ENCODE data around the gene GPR158. TPM values are rescaled to one million over a fixed set of nuclear protein-coding genes. Genes with fewer than 3 reads are reported as not detected.

Gene GPR158
- total and polyA plus RNA-seq, 5 donors from 2014 or later: not detected

- Mint-ChIP-seq H3K4me1 (no peaks in the 10 kb centered on the region), H3K27me3 (no peaks in the 10 kb centered on the region), H3K36me3 (no peaks in the 10 kb centered on the region), H3K9me3 (peaks cover 0 to 14% (median 2%) of the 10 kb centered on the region in 7 donors), H3K4me3 (no peak overlapping the region), H3K27ac (no peak overlapping the region)
- no peaks in the 10 kb centered on the region for H3K4me1 ChIP-seq (ENCODE audit: control insufficient read depth, insufficient read depth, low read length, poor library complexity, severe bottlenecking)
- DNase-seq (no peak), ATAC-seq (ENCODE audit: low read depth in 2 of 2) (no peak)
- H3K27me3 ChIP-seq (ENCODE audit: control insufficient read depth, insufficient read depth, low read length): no peaks in the 10 kb centered on the region
- H3K36me3 ChIP-seq (ENCODE audit: control insufficient read depth, insufficient read depth, low read length): no peaks in the 10 kb centered on the region
- no peaks in the 10 kb centered on the region for H3K9me3 ChIP-seq (ENCODE audit: control insufficient read depth in 2 of 2, low read length in 2 of 2)
- no peak overlapping the region for H3K27ac ChIP-seq (ENCODE audit: insufficient read depth, low read length, poor library complexity, severe bottlenecking)
- H3K4me3 ChIP-seq (ENCODE audit: low read depth, low read length): no peak overlapping the region
These were observed 332.1 kb downstream of the GPR158 start for GRCh38 chr10:25506821-25507335.

DNA sequence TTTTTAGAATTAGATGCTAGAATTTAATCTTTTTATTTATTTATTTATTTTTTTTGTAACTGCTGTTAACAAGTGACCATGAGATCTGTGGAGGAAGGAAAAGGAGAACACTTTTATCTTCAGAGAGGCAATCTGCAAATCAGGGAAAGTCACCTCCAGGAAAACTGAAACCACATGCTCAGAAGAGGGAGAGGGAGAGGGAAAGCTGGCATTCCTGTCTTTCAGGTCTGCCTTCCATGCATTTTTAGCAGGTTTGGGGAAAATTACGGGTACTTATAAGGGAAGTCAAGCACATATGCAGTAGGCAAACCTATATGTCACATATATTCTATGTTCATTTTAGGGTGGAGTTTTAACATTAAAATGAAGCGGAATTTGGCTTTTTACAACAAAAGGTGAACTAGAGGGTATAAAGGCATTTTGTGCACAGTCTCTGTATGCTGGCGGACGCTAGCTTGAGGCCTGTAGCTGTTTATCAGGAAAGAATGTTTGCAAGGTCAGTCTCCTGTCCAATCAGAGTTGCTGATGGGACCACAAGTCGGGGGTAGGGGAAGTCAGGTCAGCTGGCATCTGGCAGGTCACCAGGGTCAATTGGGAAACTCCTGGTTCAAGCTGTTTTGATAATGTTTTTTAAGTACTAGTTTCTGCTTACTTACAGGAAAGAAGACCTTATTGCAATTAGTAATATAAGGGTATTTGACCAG is 333.5 kb downstream of the GPR158 start:
- Histone ChIP-seq H3K27ac (ENCODE audit: insufficient read depth, low read length, poor library complexity, severe bottlenecking) (no peak overlapping the region), H3K36me3 (ENCODE audit: control insufficient read depth, insufficient read depth, low read length) (no peaks in the 10 kb centered on the region), H3K4me1 (ENCODE audit: control insufficient read depth, insufficient read depth, low read length, poor library complexity, severe bottlenecking) (no peaks in the 10 kb centered on the region), H3K27me3 (ENCODE audit: control insufficient read depth, insufficient read depth, low read length) (no peaks in the 10 kb centered on the region), H3K4me3 (ENCODE audit: low read depth, low read length) (no peak overlapping the region), H3K9me3 (ENCODE audit: control insufficient read depth in 2 of 2, low read length in 2 of 2) (peaks cover 0 to 2% of the 10 kb centered on the region in 2 experiments)
- peaks cover 0 to 14% (median 2%) of the 10 kb centered on the region in 7 donors for H3K9me3 Mint-ChIP-seq
- no peaks in the 10 kb centered on the region for H3K36me3 Mint-ChIP-seq
- H3K27ac Mint-ChIP-seq: no peak overlapping the region
- no peaks in the 10 kb centered on the region for H3K27me3 Mint-ChIP-seq
- ATAC-seq (ENCODE audit: low read depth in 2 of 2) (no peak), DNase-seq (no peak)
- H3K4me1 Mint-ChIP-seq: no peaks in the 10 kb centered on the region
- H3K4me3 Mint-ChIP-seq: no peak overlapping the region

- H3K4me3 Mint-ChIP-seq: no peak overlapping the region
- H3K4me1 ChIP-seq (ENCODE audit: control insufficient read depth, insufficient read depth, low read length, poor library complexity, severe bottlenecking): no peaks in the 10 kb centered on the region
- H3K27me3 ChIP-seq (ENCODE audit: control insufficient read depth, insufficient read depth, low read length): no peaks in the 10 kb centered on the region
- H3K4me1 Mint-ChIP-seq: no peaks in the 10 kb centered on the region
- H3K36me3 Mint-ChIP-seq: no peaks in the 10 kb centered on the region
- peaks cover 0 to 14% (median 2%) of the 10 kb centered on the region in 7 donors for H3K9me3 Mint-ChIP-seq
- ATAC-seq (ENCODE audit: low read depth in 2 of 2) (no peak), DNase-seq (no peak)
- no peaks in the 10 kb centered on the region for H3K36me3 ChIP-seq (ENCODE audit: control insufficient read depth, insufficient read depth, low read length)
- H3K4me3 ChIP-seq (ENCODE audit: low read depth, low read length): no peak overlapping the region
- H3K9me3 ChIP-seq (ENCODE audit: control insufficient read depth in 2 of 2, low read length in 2 of 2): peaks cover 0 to 2% of the 10 kb centered on the region in 2 experiments
- no peak overlapping the region for H3K27ac Mint-ChIP-seq
- H3K27ac ChIP-seq (ENCODE audit: insufficient read depth, low read length, poor library complexity, severe bottlenecking): no peak overlapping the region
- no peaks in the 10 kb centered on the region for H3K27me3 Mint-ChIP-seq
These were observed 334.4 kb downstream of the GPR158 start for GRCh38 chr10:25509151-25509550.

DNA sequence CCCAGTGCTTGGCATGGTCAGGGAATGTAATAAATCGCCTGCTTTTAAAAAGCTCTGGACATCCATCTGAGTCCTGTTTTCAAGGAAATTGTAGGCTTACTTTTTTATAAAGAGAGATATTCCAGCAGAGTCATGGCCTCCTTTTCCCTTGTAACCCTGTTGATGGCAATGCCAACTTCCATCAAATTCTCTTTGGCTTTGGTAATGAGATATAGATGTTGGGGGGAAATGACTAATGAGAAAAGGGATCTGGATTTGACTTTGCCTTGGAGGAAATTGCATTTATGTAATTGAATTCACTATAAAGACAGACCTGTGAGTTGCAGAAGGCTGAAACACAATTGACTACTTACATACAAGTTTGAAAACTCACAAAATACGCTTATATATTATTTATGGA is 347.5 kb downstream of the GPR158 start:
- no peak overlapping the region for H3K4me3 ChIP-seq (ENCODE audit: low read depth, low read length)
- H3K4me3 Mint-ChIP-seq: no peak overlapping the region
- no peak overlapping the region for H3K27ac Mint-ChIP-seq
- ATAC-seq (ENCODE audit: low read depth in 2 of 2) (no peak), DNase-seq (no peak)
- H3K4me1 ChIP-seq (ENCODE audit: control insufficient read depth, insufficient read depth, low read length, poor library complexity, severe bottlenecking): no peaks in the 10 kb centered on the region
- H3K27me3 Mint-ChIP-seq: no peaks in the 10 kb centered on the region
- H3K9me3 ChIP-seq (ENCODE audit: control insufficient read depth in 2 of 2, low read length in 2 of 2): no peaks in the 10 kb centered on the region
- no peak overlapping the region for H3K27ac ChIP-seq (ENCODE audit: insufficient read depth, low read length, poor library complexity, severe bottlenecking)
- H3K27me3 ChIP-seq (ENCODE audit: control insufficient read depth, insufficient read depth, low read length): no peaks in the 10 kb centered on the region
- H3K36me3 Mint-ChIP-seq: no peaks in the 10 kb centered on the region
- H3K4me1 Mint-ChIP-seq: no peaks in the 10 kb centered on the region
- H3K36me3 ChIP-seq (ENCODE audit: control insufficient read depth, insufficient read depth, low read length): no peaks in the 10 kb centered on the region
- H3K9me3 Mint-ChIP-seq: peaks cover 0 to 8% (median 2%) of the 10 kb centered on the region in 7 donors

- Mint-ChIP-seq H3K4me1 (no peaks in the 10 kb centered on the region), H3K36me3 (no peaks in the 10 kb centered on the region), H3K9me3 (peaks cover 0 to 8% (median 2%) of the 10 kb centered on the region in 7 donors), H3K27ac (no peak overlapping the region), H3K4me3 (no peak overlapping the region), H3K27me3 (no peaks in the 10 kb centered on the region)
- H3K4me3 ChIP-seq (ENCODE audit: low read depth, low read length): no peak overlapping the region
- H3K4me1 ChIP-seq (ENCODE audit: control insufficient read depth, insufficient read depth, low read length, poor library complexity, severe bottlenecking): no peaks in the 10 kb centered on the region
- no peaks in the 10 kb centered on the region for H3K27me3 ChIP-seq (ENCODE audit: control insufficient read depth, insufficient read depth, low read length)
- H3K9me3 ChIP-seq (ENCODE audit: control insufficient read depth in 2 of 2, low read length in 2 of 2): no peaks in the 10 kb centered on the region
- no peak overlapping the region for H3K27ac ChIP-seq (ENCODE audit: insufficient read depth, low read length, poor library complexity, severe bottlenecking)
- no peaks in the 10 kb centered on the region for H3K36me3 ChIP-seq (ENCODE audit: control insufficient read depth, insufficient read depth, low read length)
- no peak for ATAC-seq (ENCODE audit: low read depth in 2 of 2)
- DNase-seq: no peak
These were observed 348.3 kb downstream of the GPR158 start for GRCh38 chr10:25522946-25523608.

- no peak for ATAC-seq (ENCODE audit: low read depth in 2 of 2)
- Histone ChIP-seq H3K36me3 (ENCODE audit: control insufficient read depth, insufficient read depth, low read length) (no peaks in the 10 kb centered on the region), H3K4me3 (ENCODE audit: low read depth, low read length) (no peak overlapping the region), H3K27me3 (ENCODE audit: control insufficient read depth, insufficient read depth, low read length) (no peaks in the 10 kb centered on the region), H3K4me1 (ENCODE audit: control insufficient read depth, insufficient read depth, low read length, poor library complexity, severe bottlenecking) (no peaks in the 10 kb centered on the region), H3K27ac (ENCODE audit: insufficient read depth, low read length, poor library complexity, severe bottlenecking) (no peak overlapping the region), H3K9me3 (ENCODE audit: control insufficient read depth in 2 of 2, low read length in 2 of 2) (no peaks in the 10 kb centered on the region)
- no peaks in the 10 kb centered on the region for H3K27me3 Mint-ChIP-seq
- no peaks in the 10 kb centered on the region for H3K4me1 Mint-ChIP-seq
- H3K4me3 Mint-ChIP-seq: no peak overlapping the region
- H3K36me3 Mint-ChIP-seq: no peaks in the 10 kb centered on the region
- H3K27ac Mint-ChIP-seq: no peak overlapping the region
- DNase-seq: no peak
- peaks cover 0 to 3% (median 0%) of the 10 kb centered on the region in 7 donors for H3K9me3 Mint-ChIP-seq
These were observed 355.5 kb downstream of the GPR158 start for GRCh38 chr10:25530306-25530705.

- Histone ChIP-seq H3K9me3 (ENCODE audit: control insufficient read depth in 2 of 2, low read length in 2 of 2) (no peaks in the 10 kb centered on the region), H3K4me3 (ENCODE audit: low read depth, low read length) (no peak overlapping the region), H3K27me3 (ENCODE audit: control insufficient read depth, insufficient read depth, low read length) (no peaks in the 10 kb centered on the region), H3K4me1 (ENCODE audit: control insufficient read depth, insufficient read depth, low read length, poor library complexity, severe bottlenecking) (no peaks in the 10 kb centered on the region), H3K27ac (ENCODE audit: insufficient read depth, low read length, poor library complexity, severe bottlenecking) (no peak overlapping the region), H3K36me3 (ENCODE audit: control insufficient read depth, insufficient read depth, low read length) (no peaks in the 10 kb centered on the region)
- ATAC-seq (ENCODE audit: low read depth in 2 of 2): no peak
- no peak for DNase-seq
- no peak overlapping the region for H3K27ac Mint-ChIP-seq
- H3K4me1 Mint-ChIP-seq: no peaks in the 10 kb centered on the region
- H3K36me3 Mint-ChIP-seq: no peaks in the 10 kb centered on the region
- peaks cover 0 to 3% (median 0%) of the 10 kb centered on the region in 7 donors for H3K9me3 Mint-ChIP-seq
- no peak overlapping the region for H3K4me3 Mint-ChIP-seq
- no peaks in the 10 kb centered on the region for H3K27me3 Mint-ChIP-seq
These were observed 356.8 kb downstream of the GPR158 start for GRCh38 chr10:25531457-25532061.

Measured in CD4-positive, CD25-positive, alpha-beta regulatory T cell (primary cell).